ENCODE results near the gene SSC5D.

SSC5D gene

GRCh38 chr19:55456347-55456746 lies 31.9 kb upstream of the SSC5D start:
- DNase-seq (ENCODE audit: insufficient read length, low spot score) (no peak), FAIRE-seq (no peak)
- no peak for TF ChIP-seq CTCF (IDR thresholded peaks at IDR 0.05; ENCODE audit: insufficient read depth, missing control alignments)

GRCh38 chr19:55457683-55458457 lies 30.4 kb upstream of the SSC5D start:
- FAIRE-seq: no peak
- no peak for TF ChIP-seq CTCF (IDR thresholded peaks at IDR 0.05; ENCODE audit: insufficient read depth, missing control alignments)
- DNase-seq (ENCODE audit: insufficient read length, low spot score): no peak

- FAIRE-seq: no peak
- no peak for TF ChIP-seq CTCF (IDR thresholded peaks at IDR 0.05; ENCODE audit: insufficient read depth, missing control alignments)
- no peak for DNase-seq (ENCODE audit: insufficient read length, low spot score)
Measured at GRCh38 chr19:55459551-55459949, 28.7 kb upstream of the SSC5D start.

GRCh38 chr19:55459950-55460657 lies 28.1 kb upstream of the SSC5D start:
- no peak for DNase-seq (ENCODE audit: insufficient read length, low spot score)
- no peak for TF ChIP-seq CTCF (IDR thresholded peaks at IDR 0.05; ENCODE audit: insufficient read depth, missing control alignments)
- FAIRE-seq: no peak

GRCh38 chr19:55460670-55461258 lies 27.5 kb upstream of the SSC5D start:
- DNase-seq (ENCODE audit: insufficient read length, low spot score) (no peak), FAIRE-seq (no peak)
- TF ChIP-seq CTCF (IDR thresholded peaks at IDR 0.05; ENCODE audit: insufficient read depth, missing control alignments): no peak

- no peak for FAIRE-seq
- TF ChIP-seq CTCF (IDR thresholded peaks at IDR 0.05; ENCODE audit: insufficient read depth, missing control alignments): no peak
- peak; percentile 91 for DNase-seq (ENCODE audit: insufficient read length, low spot score)
Measured at GRCh38 chr19:55461259-55461973, 26.8 kb upstream of the SSC5D start, which contains the start of gene ISOC2. ISOC2 (minus strand) TSS chr19:55461642; CDS start chr19:55456486, 5,156 bp downstream.
